IMR-90 (cell line): ENCODE measurements around the gene KBTBD12. TPM values are rescaled to one million over a fixed set of nuclear protein-coding genes. Genes with fewer than 3 reads are reported as not detected.

Experiments used
- ATAC-seq: fragments of 200-7000 bp; cut with Tn5 transposase; 2 replicates; pipeline ENCODE4 v1.9.1; 2020; ENCODE audit warnings: low read depth, mild to moderate bottlenecking, moderate library complexity
- BruUV-seq: library from RNA; stranded (reverse); fragments of 400-500 nt; replicated peaks from 2 replicates; lab custom pipeline; 2021; lab: Mats Ljungman, UMichigan
- CTCF ChIA-PET: fragments of 300-600 bp; formaldehyde crosslinking; extraction: SDS; loops from one replicate; lab custom pipeline; 2021; ENCODE audit warnings: antibody characterized with exemption; lab: Yijun Ruan, JAX
- POLR2A ChIA-PET: fragments of 300-600 bp; sonication (Branson Sonifier 250); formaldehyde crosslinking; loops from one replicate; lab custom pipeline; 2022; ENCODE audit warnings: antibody characterized with exemption; ENCODE audit not compliant: unreplicated experiment; lab: Charles Lee
- DNase-seq: peaks from one replicate; pipeline ENCODE4 v3.0.0; 2013
- H2AFZ ChIP-seq: replicated peaks from 2 replicates; pipeline ENCODE3; 2013; ENCODE audit warnings: low read length, mild to moderate bottlenecking; ENCODE audit not compliant: poor library complexity
- H2AK5ac ChIP-seq: 2 replicates; pipeline ENCODE4 v1.6.1; 2013; ENCODE audit warnings: low read depth, low read length, inconsistent platforms
- H2AK9ac ChIP-seq: replicated peaks from 2 replicates; pipeline ENCODE3; 2013; ENCODE audit warnings: mild to moderate bottlenecking, low read depth, low read length, moderate library complexity; ENCODE audit not compliant: poor library complexity
- H2BK120ac ChIP-seq: 2 replicates; pipeline ENCODE4 v1.6.1; 2013; ENCODE audit warnings: low read depth, low read length, inconsistent platforms
- H2BK15ac ChIP-seq: 3 replicates; pipeline ENCODE4 v1.6.1; 2013; ENCODE audit warnings: low read depth, low read length, inconsistent platforms
- H2BK20ac ChIP-seq: 2 replicates; pipeline ENCODE4 v1.6.1; 2013; ENCODE audit warnings: low read depth, mild to moderate bottlenecking, inconsistent platforms, low read length, moderate library complexity
- H2BK5ac ChIP-seq: 2 replicates; pipeline ENCODE4 v1.6.1; 2013; ENCODE audit warnings: mild to moderate bottlenecking, low read depth, low read length, inconsistent platforms; ENCODE audit not compliant: poor library complexity, severe bottlenecking
- H3K14ac ChIP-seq: replicated peaks from 2 replicates; pipeline ENCODE4 v1.6.1; 2013; ENCODE audit warnings: low read depth, low read length, inconsistent platforms
- H3K18ac ChIP-seq: 2 replicates; pipeline ENCODE4 v1.6.1; 2013; ENCODE audit warnings: low read depth, low read length, control low read depth
- H3K23ac ChIP-seq: 2 replicates; pipeline ENCODE4 v1.6.1; 2013; ENCODE audit warnings: low read depth, low read length, inconsistent platforms
- H3K27ac ChIP-seq: 2 replicates; pipeline ENCODE4 v1.5.1; 2013; ENCODE audit warnings: mild to moderate bottlenecking, control low read depth, low read length; ENCODE audit not compliant: insufficient read depth
- H3K27me3 ChIP-seq: 2 replicates; pipeline ENCODE4 v1.6.1; 2013; ENCODE audit warnings: low read length; ENCODE audit not compliant: control insufficient read depth, insufficient read depth
- H3K36me3 ChIP-seq: 2 replicates; pipeline ENCODE4 v1.6.1; 2013; ENCODE audit warnings: low read length, mixed read lengths; ENCODE audit not compliant: control insufficient read depth, insufficient read depth
- H3K4ac ChIP-seq: 2 replicates; pipeline ENCODE4 v1.6.1; 2013; ENCODE audit warnings: low read depth, low read length, inconsistent platforms
- H3K4me1 ChIP-seq: 2 replicates; pipeline ENCODE4 v1.6.1; 2013; ENCODE audit warnings: low read length, mixed read lengths; ENCODE audit not compliant: control insufficient read depth, insufficient read depth
- H3K4me2 ChIP-seq: 2 replicates; pipeline ENCODE4 v1.6.1; 2013; ENCODE audit warnings: low read depth, mild to moderate bottlenecking, control low read depth, low read length, moderate library complexity
- H3K4me3 ChIP-seq: 2 replicates; pipeline ENCODE4 v1.5.1; 2013; ENCODE audit warnings: low read depth, mild to moderate bottlenecking, control low read depth, low read length, moderate library complexity; ENCODE audit not compliant: insufficient read depth
- H3K56ac ChIP-seq: 2 replicates; pipeline ENCODE4 v1.6.1; 2013; ENCODE audit warnings: low read length, inconsistent platforms; ENCODE audit not compliant: insufficient read depth; ENCODE audit errors: extremely low read depth
- H3K79me1 ChIP-seq, 2 experiments: 2 replicates each; pipeline ENCODE4 v1.6.1; 2013; ENCODE audit warnings: low read length in 2 of 2, inconsistent platforms in 1 of 2, low read depth in 1 of 2
- H3K9ac ChIP-seq: 2 replicates; pipeline ENCODE4 v1.6.1; 2013; ENCODE audit warnings: low read depth, low read length, control low read depth
- H3K9me1 ChIP-seq: 2 replicates; pipeline ENCODE4 v1.6.1; 2013; ENCODE audit warnings: low read length, inconsistent platforms; ENCODE audit not compliant: insufficient read depth
- H3K9me3 ChIP-seq: 2 replicates; pipeline ENCODE4 v1.6.1; 2013; ENCODE audit warnings: low read length; ENCODE audit not compliant: control insufficient read depth, insufficient read depth
- H4K20me1 ChIP-seq: 2 replicates; pipeline ENCODE4 v1.6.1; 2013; ENCODE audit warnings: low read length, inconsistent platforms; ENCODE audit not compliant: insufficient read depth
- H4K5ac ChIP-seq: 2 replicates; pipeline ENCODE4 v1.6.1; 2013; ENCODE audit warnings: mild to moderate bottlenecking, low read depth, low read length, control low read depth
- H4K8ac ChIP-seq, 2 experiments: 2 replicates each; pipeline ENCODE4 v1.6.1; 2013; ENCODE audit warnings: low read depth in 2 of 2, low read length in 2 of 2, control low read depth in 1 of 2, inconsistent platforms in 1 of 2
- H4K91ac ChIP-seq: 2 replicates; pipeline ENCODE4 v1.6.1; 2013; ENCODE audit warnings: low read depth, low read length, inconsistent platforms; ENCODE audit not compliant: insufficient read depth
- CEBPB ChIP-seq: IDR thresholded peaks from 2 replicates; pipeline ENCODE4 v1.6.1; 2012; ENCODE audit warnings: low read depth, low read length, improper control_type of control experiment
- CHD1 ChIP-seq: IDR thresholded peaks from 2 replicates; pipeline ENCODE4 v1.6.1; 2012; ENCODE audit warnings: low read depth, low read length, improper control_type of control experiment
- FOS ChIP-seq: fragments of 150-350 bp; IDR thresholded peaks from 2 replicates; pipeline ENCODE4 v1.6.1; 2016; ENCODE audit warnings: low read depth, low read length
- MAFK ChIP-seq: IDR thresholded peaks from 2 replicates; pipeline ENCODE4 v1.6.1; 2012; ENCODE audit warnings: low read depth, low read length, improper control_type of control experiment
- MAZ ChIP-seq: IDR thresholded peaks from 2 replicates; pipeline ENCODE4 v1.6.1; 2012; ENCODE audit warnings: low read depth, mild to moderate bottlenecking, low read length, improper control_type of control experiment, moderate library complexity, borderline replicate concordance
- MXI1 ChIP-seq: IDR thresholded peaks from 2 replicates; pipeline ENCODE4 v1.6.1; 2012; ENCODE audit warnings: low read depth, mild to moderate bottlenecking, low read length, moderate library complexity, borderline replicate concordance
- NFE2L2 ChIP-seq: fragments of 150-350 bp; IDR thresholded peaks from 2 replicates; pipeline ENCODE4 v1.6.1; 2016; ENCODE audit warnings: low read depth, mild to moderate bottlenecking, low read length
- POLR2A ChIP-seq: IDR thresholded peaks from 2 replicates; pipeline ENCODE4 v1.6.1; 2012; ENCODE audit warnings: mild to moderate bottlenecking, low read depth, low read length
- RAD21 ChIP-seq: IDR thresholded peaks from 2 replicates; pipeline ENCODE4 v1.6.1; 2012; ENCODE audit warnings: low read length, improper control_type of control experiment
- RCOR1 ChIP-seq: IDR thresholded peaks from 2 replicates; pipeline ENCODE4 v1.6.1; 2012; ENCODE audit warnings: mild to moderate bottlenecking, low read length, improper control_type of control experiment; ENCODE audit not compliant: insufficient replicate concordance
- RFX5 ChIP-seq: IDR thresholded peaks from 2 replicates; pipeline ENCODE4 v1.8.0; 2012; ENCODE audit warnings: low read depth, mild to moderate bottlenecking, low read length, moderate library complexity
- SMC3 ChIP-seq: fragments of 150-350 bp; IDR thresholded peaks from 2 replicates; pipeline ENCODE4 v1.6.1; 2016; ENCODE audit warnings: low read depth, mild to moderate bottlenecking, antibody characterized with exemption, low read length, moderate library complexity
- WGBS, 2 experiments: methylation state at CpG; one replicate each; pipeline versions ENCODE4 v1.1.5 to v1.1.7; 2013; ENCODE audit warnings: missing lambda C conversion rate in 2 of 2; ENCODE audit not compliant: insufficient read length in 1 of 2; ENCODE audit errors: extremely low coverage in 2 of 2; 5-methylcytosine and 5-hydroxymethylcytosine counted together
- dilution Hi-C: fragments of 300-500 bp; cut with HindIII; formaldehyde crosslinking; loops from one replicate; pipeline ENCODE4 v1.14.3; 2018; ENCODE audit warnings: low sequenced_read_pairs; ENCODE audit not compliant: unreplicated experiment
- in situ Hi-C: fragments of 300-500 bp; cut with MboI; formaldehyde crosslinking; loops from 3 replicates; pipeline ENCODE4 v1.14.3; 2019; ENCODE audit warnings: low sequenced_read_pairs, inconsistent platforms, mixed read lengths
- intact Hi-C: fragments of 100-400 bp; cut with micrococcal nuclease; formaldehyde crosslinking; loops from 2 replicates; pipeline ENCODE4 v1.10.0; 2022
- polyA plus RNA-seq, 3 experiments: library from polyadenylated mRNA; depleted of rRNA; stranded (reverse); fragments of >200 nt; gene quantifications; 2 replicates each; pipeline ENCODE4 v1.2.3, GENCODE V29; 2012; ENCODE audit warnings: low replicate concordance in 1 of 3
- total RNA-seq: library from RNA; depleted of rRNA; stranded (reverse); fragments of >200 nt; gene quantifications from 2 replicates; pipeline ENCODE4 v1.2.3, GENCODE V29; 2012
- TF ChIP-seq, protein P1 (sequence below): conservative IDR thresholded peaks from 2 replicates; pipeline ENCODE4 v1.5.1; 2012; ENCODE audit warnings: mild to moderate bottlenecking, low read depth, low read length, improper control_type of control experiment
- TF ChIP-seq, protein P2 (sequence below): fragments of 150-350 bp; IDR thresholded peaks from 2 replicates; pipeline ENCODE4 v1.6.1; 2016; ENCODE audit warnings: low read depth, mild to moderate bottlenecking, low read length, moderate library complexity, borderline replicate concordance
- TF ChIP-seq, protein P3 (sequence below): fragments of 150-350 bp; IDR thresholded peaks from 2 replicates; pipeline ENCODE4 v1.6.1; 2017; ENCODE audit warnings: mild to moderate bottlenecking, antibody characterized with exemption, low read length, low read depth

Gene KBTBD12
- total and polyA plus RNA-seq, 2 of the 4 experiments (the other 2 are of a cell fraction), result not detected

DNA sequence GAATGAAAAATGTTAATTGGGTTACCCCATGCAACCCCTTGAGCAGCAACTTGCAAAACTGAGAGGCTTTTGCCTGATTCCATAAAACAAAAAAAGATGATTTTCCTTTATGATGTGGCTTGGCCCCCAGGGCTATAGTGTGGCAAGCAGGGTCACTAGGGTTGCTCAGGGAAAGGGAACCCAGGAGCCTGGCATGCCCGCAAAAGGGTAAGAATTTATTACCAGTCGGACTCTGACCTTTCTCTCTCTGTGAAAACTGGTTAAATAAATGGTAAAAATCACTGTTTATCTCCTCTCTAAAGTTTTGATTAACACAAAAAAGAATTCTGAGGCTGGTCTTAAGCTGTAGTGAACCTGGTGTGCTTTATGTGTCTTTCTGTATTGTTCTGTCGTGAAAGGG is 99.5 kb downstream of the KBTBD12 start:
- ATAC-seq, result no peak
- Histone ChIP-seq H2AFZ (no peak overlapping the region), H3K36me3 (no peaks in the 10 kb centered on the region), H2AK9ac (no peak overlapping the region), H3K4me3 (no peak overlapping the region), H3K56ac (no peak overlapping the region), H3K4ac (no peak overlapping the region), H4K91ac (no peak overlapping the region), H2BK5ac (no peak overlapping the region), H3K18ac (no peak overlapping the region), H2BK15ac (no peak overlapping the region), H4K5ac (no peak overlapping the region), H2AK5ac (no peak overlapping the region), H3K4me1 (peaks cover 2% of the 10 kb centered on the region; the same call in 1 of the 2 replicates), H3K14ac (no peak overlapping the region), H3K4me2 (no peak overlapping the region), H3K27me3 (peaks cover 2% of the 10 kb centered on the region), H3K27ac (no peak overlapping the region), H2BK120ac (no peak overlapping the region), H3K79me1 (no peaks in the 10 kb centered on the region), H3K23ac (no peak overlapping the region), H4K8ac (no peak overlapping the region), H3K9ac (no peak overlapping the region), H3K9me3 (peaks cover 2% of the 10 kb centered on the region; the same call in 1 of the 2 replicates), H3K9me1 (peaks cover 3% of the 10 kb centered on the region; the same call in 1 of the 2 replicates), H4K20me1 (no peaks in the 10 kb centered on the region), H2BK20ac (no peak overlapping the region)
- POLR2A ChIA-PET, result no interaction called here
- WGBS, 2 experiments, result no CpG with 5 or more reads among the region's 3 CpGs
- intact Hi-C loops, result no loop called here
- no TSS peak for BruUV-seq
- CTCF ChIA-PET, result no interaction called here
- DNase-seq, result no peak
- TF ChIP-seq MAZ (no peak), RFX5 (no peak), MAFK (no peak), NFE2L2 (no peak), FOS (no peak), MXI1 (no peak), CEBPB (no peak), CHD1 (no peak), POLR2A (no peak), RAD21 (no peak), SMC3 (no peak), RCOR1 (no peak)
- TF ChIP-seq, protein P1, sequence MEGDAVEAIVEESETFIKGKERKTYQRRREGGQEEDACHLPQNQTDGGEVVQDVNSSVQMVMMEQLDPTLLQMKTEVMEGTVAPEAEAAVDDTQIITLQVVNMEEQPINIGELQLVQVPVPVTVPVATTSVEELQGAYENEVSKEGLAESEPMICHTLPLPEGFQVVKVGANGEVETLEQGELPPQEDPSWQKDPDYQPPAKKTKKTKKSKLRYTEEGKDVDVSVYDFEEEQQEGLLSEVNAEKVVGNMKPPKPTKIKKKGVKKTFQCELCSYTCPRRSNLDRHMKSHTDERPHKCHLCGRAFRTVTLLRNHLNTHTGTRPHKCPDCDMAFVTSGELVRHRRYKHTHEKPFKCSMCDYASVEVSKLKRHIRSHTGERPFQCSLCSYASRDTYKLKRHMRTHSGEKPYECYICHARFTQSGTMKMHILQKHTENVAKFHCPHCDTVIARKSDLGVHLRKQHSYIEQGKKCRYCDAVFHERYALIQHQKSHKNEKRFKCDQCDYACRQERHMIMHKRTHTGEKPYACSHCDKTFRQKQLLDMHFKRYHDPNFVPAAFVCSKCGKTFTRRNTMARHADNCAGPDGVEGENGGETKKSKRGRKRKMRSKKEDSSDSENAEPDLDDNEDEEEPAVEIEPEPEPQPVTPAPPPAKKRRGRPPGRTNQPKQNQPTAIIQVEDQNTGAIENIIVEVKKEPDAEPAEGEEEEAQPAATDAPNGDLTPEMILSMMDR, result no peak
- TF ChIP-seq, protein P2, sequence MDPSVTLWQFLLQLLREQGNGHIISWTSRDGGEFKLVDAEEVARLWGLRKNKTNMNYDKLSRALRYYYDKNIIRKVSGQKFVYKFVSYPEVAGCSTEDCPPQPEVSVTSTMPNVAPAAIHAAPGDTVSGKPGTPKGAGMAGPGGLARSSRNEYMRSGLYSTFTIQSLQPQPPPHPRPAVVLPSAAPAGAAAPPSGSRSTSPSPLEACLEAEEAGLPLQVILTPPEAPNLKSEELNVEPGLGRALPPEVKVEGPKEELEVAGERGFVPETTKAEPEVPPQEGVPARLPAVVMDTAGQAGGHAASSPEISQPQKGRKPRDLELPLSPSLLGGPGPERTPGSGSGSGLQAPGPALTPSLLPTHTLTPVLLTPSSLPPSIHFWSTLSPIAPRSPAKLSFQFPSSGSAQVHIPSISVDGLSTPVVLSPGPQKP, result no peak
- TF ChIP-seq, protein P3, sequence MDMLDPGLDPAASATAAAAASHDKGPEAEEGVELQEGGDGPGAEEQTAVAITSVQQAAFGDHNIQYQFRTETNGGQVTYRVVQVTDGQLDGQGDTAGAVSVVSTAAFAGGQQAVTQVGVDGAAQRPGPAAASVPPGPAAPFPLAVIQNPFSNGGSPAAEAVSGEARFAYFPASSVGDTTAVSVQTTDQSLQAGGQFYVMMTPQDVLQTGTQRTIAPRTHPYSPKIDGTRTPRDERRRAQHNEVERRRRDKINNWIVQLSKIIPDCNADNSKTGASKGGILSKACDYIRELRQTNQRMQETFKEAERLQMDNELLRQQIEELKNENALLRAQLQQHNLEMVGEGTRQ, result no peak
- in situ Hi-C loops, result no loop called here
- dilution Hi-C loops, result no loop called here
